Measurements from ENCODE around the gene RALGAPB.

Gene RALGAPB

DNA sequence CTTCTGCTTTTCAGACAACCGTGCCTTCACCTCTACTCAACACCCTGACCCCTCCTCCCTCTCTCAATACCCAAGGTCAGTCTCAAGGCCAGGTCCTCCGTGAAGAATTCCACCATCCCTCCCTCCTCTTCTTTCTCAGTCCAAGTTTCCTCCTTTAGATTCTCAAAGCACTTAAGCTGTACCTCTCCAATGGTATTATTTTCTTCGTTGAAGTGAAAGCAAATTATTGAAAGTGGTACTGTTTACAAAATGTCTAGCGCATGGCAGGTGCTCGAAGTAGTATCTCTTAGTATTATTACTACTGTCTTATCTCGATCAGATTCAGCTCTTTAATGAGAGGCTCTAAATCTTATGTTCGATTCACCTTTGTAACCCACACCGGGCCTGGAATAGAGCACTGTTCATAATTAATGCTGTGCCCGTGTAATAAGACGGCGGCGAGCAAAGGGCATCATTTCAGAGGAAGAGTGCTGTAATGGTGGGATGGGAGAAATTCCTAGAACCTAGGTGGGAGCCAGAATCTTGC lies 593 bp upstream of the RALGAPB start:
- no peak for TF ChIP-seq EZH2phosphoT487 (conservative IDR thresholded peaks at IDR 0.05; ENCODE audit: low read length)
- TF ChIP-seq, protein P1, sequence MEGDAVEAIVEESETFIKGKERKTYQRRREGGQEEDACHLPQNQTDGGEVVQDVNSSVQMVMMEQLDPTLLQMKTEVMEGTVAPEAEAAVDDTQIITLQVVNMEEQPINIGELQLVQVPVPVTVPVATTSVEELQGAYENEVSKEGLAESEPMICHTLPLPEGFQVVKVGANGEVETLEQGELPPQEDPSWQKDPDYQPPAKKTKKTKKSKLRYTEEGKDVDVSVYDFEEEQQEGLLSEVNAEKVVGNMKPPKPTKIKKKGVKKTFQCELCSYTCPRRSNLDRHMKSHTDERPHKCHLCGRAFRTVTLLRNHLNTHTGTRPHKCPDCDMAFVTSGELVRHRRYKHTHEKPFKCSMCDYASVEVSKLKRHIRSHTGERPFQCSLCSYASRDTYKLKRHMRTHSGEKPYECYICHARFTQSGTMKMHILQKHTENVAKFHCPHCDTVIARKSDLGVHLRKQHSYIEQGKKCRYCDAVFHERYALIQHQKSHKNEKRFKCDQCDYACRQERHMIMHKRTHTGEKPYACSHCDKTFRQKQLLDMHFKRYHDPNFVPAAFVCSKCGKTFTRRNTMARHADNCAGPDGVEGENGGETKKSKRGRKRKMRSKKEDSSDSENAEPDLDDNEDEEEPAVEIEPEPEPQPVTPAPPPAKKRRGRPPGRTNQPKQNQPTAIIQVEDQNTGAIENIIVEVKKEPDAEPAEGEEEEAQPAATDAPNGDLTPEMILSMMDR (IDR thresholded peaks at IDR 0.05; ENCODE audit: insufficient read depth, low read length, poor library complexity, severe bottlenecking): no peak
- H3K4me2 ChIP-seq (ENCODE audit: low read depth, low read length, poor library complexity, severe bottlenecking): peak overlapping the region; percentile 77
- no peaks in the 10 kb centered on the region for H3K9me2 ChIP-seq (replicated peaks; ENCODE audit: insufficient read depth, low read length)
- peak overlapping the region; percentile 96 for H2AFZ ChIP-seq (ENCODE audit: low read depth, low read length, severe bottlenecking)
- no peaks in the 10 kb centered on the region for H3K9me3 ChIP-seq (ENCODE audit: insufficient read depth, low read length)
- H3K4me3 ChIP-seq (ENCODE audit: insufficient read depth, low read length, poor library complexity, severe bottlenecking): peak overlapping the region; percentile 88
- H3K36me3 ChIP-seq (ENCODE audit: low read length): no peaks in the 10 kb centered on the region
- H3K79me2 ChIP-seq (ENCODE audit: insufficient read depth, low read length): peaks cover 42% of the 10 kb centered on the region
- peak overlapping the region; percentile 76 for H3K9ac ChIP-seq (ENCODE audit: low read length)
- H4K20me1 ChIP-seq (ENCODE audit: low read depth, low read length): no peaks in the 10 kb centered on the region
- peaks cover 7% of the 10 kb centered on the region; the same call in 1 of the 2 replicates for H3F3A ChIP-seq (ENCODE audit: insufficient read depth)
- H3K27ac ChIP-seq (ENCODE audit: low read depth, low read length): no peak overlapping the region
- no peaks in the 10 kb centered on the region for H3K27me3 ChIP-seq (ENCODE audit: low read length)

DNA sequence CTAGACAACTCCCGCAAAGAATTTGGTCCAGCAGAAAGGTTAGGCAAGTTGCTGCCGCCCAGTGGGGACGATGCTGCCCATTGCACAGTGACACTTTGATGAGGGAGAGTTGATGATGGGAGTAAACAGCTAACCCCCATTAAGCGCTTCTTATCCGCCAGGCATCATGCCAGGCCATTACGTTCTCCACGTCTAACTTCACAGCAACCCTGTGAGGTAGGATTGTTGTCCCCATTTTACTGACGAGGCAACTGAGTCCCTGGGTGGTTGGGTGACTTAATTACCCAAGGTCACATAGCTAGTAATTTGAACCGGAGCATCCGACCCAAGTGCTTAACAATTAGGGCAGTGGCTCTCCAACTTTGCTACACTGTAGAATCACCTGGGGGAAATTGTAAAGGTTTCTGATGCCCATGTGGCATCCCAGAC lies 738 bp downstream of the RALGAPB start:
- Histone ChIP-seq H3K4me3 (ENCODE audit: insufficient read depth, low read length, poor library complexity, severe bottlenecking) (peak overlapping the region; percentile 88), H3K27ac (ENCODE audit: low read depth, low read length) (no peak overlapping the region), H3K9me3 (ENCODE audit: insufficient read depth, low read length) (no peaks in the 10 kb centered on the region), H3K4me2 (ENCODE audit: low read depth, low read length, poor library complexity, severe bottlenecking) (peak overlapping the region; percentile 77), H3K9ac (ENCODE audit: low read length) (peak overlapping the region; percentile 76), H3F3A (ENCODE audit: insufficient read depth) (peaks cover 7% of the 10 kb centered on the region; the same call in 1 of the 2 replicates), H3K79me2 (ENCODE audit: insufficient read depth, low read length) (peaks cover 54% of the 10 kb centered on the region), H3K9me2 (replicated peaks; ENCODE audit: insufficient read depth, low read length) (no peaks in the 10 kb centered on the region), H2AFZ (ENCODE audit: low read depth, low read length, severe bottlenecking) (no peak overlapping the region), H3K27me3 (ENCODE audit: low read length) (no peaks in the 10 kb centered on the region), H4K20me1 (ENCODE audit: low read depth, low read length) (no peaks in the 10 kb centered on the region), H3K36me3 (ENCODE audit: low read length) (no peaks in the 10 kb centered on the region)
- no peak for TF ChIP-seq EZH2phosphoT487 (conservative IDR thresholded peaks at IDR 0.05; ENCODE audit: low read length)
- TF ChIP-seq, protein P1 (IDR thresholded peaks at IDR 0.05; ENCODE audit: insufficient read depth, low read length, poor library complexity, severe bottlenecking): no peak

DNA sequence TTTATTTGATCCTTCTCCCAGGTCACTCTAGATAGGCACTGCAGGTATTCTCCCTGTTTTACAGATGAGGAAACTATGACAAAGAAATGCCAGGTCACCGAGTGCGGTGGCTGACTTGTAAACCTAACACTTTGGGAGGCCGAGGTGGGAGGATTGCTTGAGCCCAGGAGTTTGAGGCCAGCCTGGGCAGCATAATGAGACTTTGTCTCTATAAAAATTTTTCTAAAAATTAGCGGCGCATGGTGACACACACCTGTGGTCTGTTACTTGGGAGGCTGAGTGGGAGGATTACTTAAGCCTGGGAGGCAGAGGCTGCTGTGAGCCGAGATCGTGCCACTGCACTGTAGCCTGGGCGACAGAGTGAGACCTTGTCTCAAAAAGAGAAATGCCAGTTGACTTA lies 5.1 kb downstream of the RALGAPB start:
- Histone ChIP-seq H3F3A (ENCODE audit: insufficient read depth) (no peaks in the 10 kb centered on the region), H3K79me2 (ENCODE audit: insufficient read depth, low read length) (peaks cover 91% of the 10 kb centered on the region), H3K27me3 (ENCODE audit: low read length) (no peaks in the 10 kb centered on the region), H3K4me2 (ENCODE audit: low read depth, low read length, poor library complexity, severe bottlenecking) (no peak overlapping the region), H3K27ac (ENCODE audit: low read depth, low read length) (no peak overlapping the region), H2AFZ (ENCODE audit: low read depth, low read length, severe bottlenecking) (no peak overlapping the region), H3K9ac (ENCODE audit: low read length) (no peak overlapping the region), H4K20me1 (ENCODE audit: low read depth, low read length) (peaks cover under 1% of the 10 kb centered on the region; the same call in 1 of the 2 replicates), H3K9me3 (ENCODE audit: insufficient read depth, low read length) (no peaks in the 10 kb centered on the region), H3K36me3 (ENCODE audit: low read length) (no peaks in the 10 kb centered on the region), H3K9me2 (replicated peaks; ENCODE audit: insufficient read depth, low read length) (no peaks in the 10 kb centered on the region), H3K4me3 (ENCODE audit: insufficient read depth, low read length, poor library complexity, severe bottlenecking) (no peak overlapping the region)
- TF ChIP-seq, protein P1 (IDR thresholded peaks at IDR 0.05; ENCODE audit: insufficient read depth, low read length, poor library complexity, severe bottlenecking): no peak
- TF ChIP-seq EZH2phosphoT487 (conservative IDR thresholded peaks at IDR 0.05; ENCODE audit: low read length): no peak
